SKM-1 treated with dmso at 0.1 percent for 144 hours (cell line): ENCODE results near the gene RSRC2.

Experiments
- DNase-seq: peaks from one replicate; lab custom pipeline; 2025; ENCODE audit not compliant: unreplicated experiment; lab: John Stamatoyannopoulos, UW

Gene RSRC2

DNA sequence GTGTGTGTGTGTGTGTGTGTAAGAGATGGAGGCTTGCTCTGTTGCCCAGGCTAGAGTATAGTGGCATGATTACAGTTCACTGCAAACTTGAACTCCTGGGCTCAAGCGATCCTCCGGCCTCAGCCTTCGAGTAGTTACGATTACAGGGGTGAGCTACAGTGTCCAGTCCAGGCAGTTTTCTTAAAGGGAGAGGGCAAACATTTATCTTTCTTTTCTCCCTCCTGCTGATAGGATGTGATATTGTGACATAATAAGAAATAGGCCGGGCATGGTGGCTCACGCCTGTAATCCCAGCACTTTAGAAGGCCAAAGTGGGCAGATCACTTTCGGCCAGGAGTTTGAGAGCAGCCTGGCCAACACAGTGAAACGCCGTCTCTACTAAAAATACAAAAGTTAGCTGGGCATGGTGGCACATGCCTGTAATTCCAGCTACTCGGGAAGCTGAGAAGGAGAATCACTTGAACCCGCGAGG lies 72.5 kb downstream of the RSRC2 start:
- no peak for DNase-seq
